ENCODE measurements around the gene WAPL.

DNA sequence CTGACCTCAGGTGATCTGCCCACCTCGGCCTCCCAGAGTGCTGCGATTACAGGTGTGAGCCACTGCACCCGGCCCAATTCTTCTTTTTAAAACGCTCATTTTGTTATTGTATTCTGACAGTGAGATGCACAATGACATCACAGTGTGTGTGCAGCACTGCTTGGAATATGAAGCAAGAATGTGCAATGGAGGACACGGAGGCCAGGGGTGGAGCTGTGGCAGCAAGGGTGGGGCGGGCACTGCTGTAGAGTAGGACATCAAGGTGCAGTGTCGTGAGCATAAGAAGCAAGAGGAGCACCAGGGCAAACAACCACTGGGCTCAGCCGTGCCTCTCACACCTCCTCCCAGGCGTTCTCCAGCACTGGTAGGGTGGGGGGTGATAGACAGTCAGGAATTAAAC is 128.2 kb downstream of the WAPL start:
- TF ChIP-seq, protein P1, sequence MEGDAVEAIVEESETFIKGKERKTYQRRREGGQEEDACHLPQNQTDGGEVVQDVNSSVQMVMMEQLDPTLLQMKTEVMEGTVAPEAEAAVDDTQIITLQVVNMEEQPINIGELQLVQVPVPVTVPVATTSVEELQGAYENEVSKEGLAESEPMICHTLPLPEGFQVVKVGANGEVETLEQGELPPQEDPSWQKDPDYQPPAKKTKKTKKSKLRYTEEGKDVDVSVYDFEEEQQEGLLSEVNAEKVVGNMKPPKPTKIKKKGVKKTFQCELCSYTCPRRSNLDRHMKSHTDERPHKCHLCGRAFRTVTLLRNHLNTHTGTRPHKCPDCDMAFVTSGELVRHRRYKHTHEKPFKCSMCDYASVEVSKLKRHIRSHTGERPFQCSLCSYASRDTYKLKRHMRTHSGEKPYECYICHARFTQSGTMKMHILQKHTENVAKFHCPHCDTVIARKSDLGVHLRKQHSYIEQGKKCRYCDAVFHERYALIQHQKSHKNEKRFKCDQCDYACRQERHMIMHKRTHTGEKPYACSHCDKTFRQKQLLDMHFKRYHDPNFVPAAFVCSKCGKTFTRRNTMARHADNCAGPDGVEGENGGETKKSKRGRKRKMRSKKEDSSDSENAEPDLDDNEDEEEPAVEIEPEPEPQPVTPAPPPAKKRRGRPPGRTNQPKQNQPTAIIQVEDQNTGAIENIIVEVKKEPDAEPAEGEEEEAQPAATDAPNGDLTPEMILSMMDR (IDR thresholded peaks at IDR 0.05), result no peak
- no peak for TF ChIP-seq POLR2A (IDR thresholded peaks at IDR 0.05)
